Heart left ventricle (tissue), 16 donors: ENCODE measurements around the gene CDCA7. TPM values are rescaled to one million over a fixed set of nuclear protein-coding genes. Genes with fewer than 3 reads are reported as not detected.
"Not testable (repeated sequence)": the region's sequence is repeated elsewhere in the genome, so short reads cannot be mapped to it uniquely, and the experiment has no call there.

Experiments used
- ATAC-seq, 4 donors: fragments of 200-7000 bp; cut with Tn5 transposase; one replicate each; pipeline ENCODE4 v1.9.1; 2020 to 2022; ENCODE audit warnings: moderate library complexity in 4 of 4, mild to moderate bottlenecking in 3 of 4, moderate number of reproducible peaks in 1 of 4
- DNase-seq, 5 donors: peaks; one replicate each; pipeline ENCODE4 v3.0.0-alpha.2; 2020
- H3K27ac ChIP-seq, 12 donors: fragments of 200-600 bp; sonication (generic) in 4 of 12; one replicate each; pipeline versions ENCODE4 v1.5.0 to v1.8.0; 2016 to 2022; ENCODE audit warnings: mild to moderate bottlenecking in 2 of 12
- H3K27me3 ChIP-seq, 9 donors: fragments of 200-600 bp; sonication (generic) in 2 of 9; one replicate each; pipeline versions ENCODE4 v1.5.1 to v1.8.0; 2016 to 2022; ENCODE audit warnings: mild to moderate bottlenecking in 3 of 9
- H3K36me3 ChIP-seq, 9 donors: fragments of 200-600 bp; sonication (generic) in 2 of 9; one replicate each; pipeline versions ENCODE4 v1.5.0 to v1.8.0; 2018 to 2022; ENCODE audit warnings: mild to moderate bottlenecking in 2 of 9
- H3K4me1 ChIP-seq, 12 donors: fragments of 200-600 bp; sonication (generic) in 4 of 12; one replicate each; pipeline versions ENCODE4 v1.5.0 to v1.8.0; 2016 to 2022; ENCODE audit warnings: mild to moderate bottlenecking in 3 of 12
- H3K4me3 ChIP-seq, 12 donors: fragments of 200-600 bp; sonication (generic) in 4 of 12; one replicate each; pipeline versions ENCODE4 v1.5.0 to v1.8.0; 2017 to 2022; ENCODE audit warnings: mild to moderate bottlenecking in 9 of 12, moderate library complexity in 4 of 12
- H3K9me3 ChIP-seq, 12 donors: fragments of 200-600 bp; sonication (generic) in 4 of 12; one replicate each; pipeline versions ENCODE4 v1.5.0 to v1.8.0; 2016 to 2022; ENCODE audit warnings: mild to moderate bottlenecking in 1 of 12
- POLR2A ChIP-seq, 2 donors: fragments of 450-650 bp; IDR thresholded peaks; one replicate each; pipeline ENCODE4 v1.6.1; 2017; ENCODE audit warnings: antibody characterized with exemption in 2 of 2, mild to moderate bottlenecking in 2 of 2, moderate library complexity in 2 of 2
- WGBS, 4 donors: extraction: QIAGEN DNeasy Blood & Tissue Kit in 2 of 4; methylation state at CpG; one replicate each; pipeline versions ENCODE4 v1.1.5 to v1.1.7; 2013 to 2018; 5-methylcytosine and 5-hydroxymethylcytosine counted together
- intact Hi-C, 10 donors: fragments of 100-400 bp; cut with DNase I; formaldehyde crosslinking; loops; one replicate each; pipeline versions ENCODE4 v1.11.1 to v1.14.2; 2022
- polyA plus RNA-seq, 2 donors: library from polyadenylated mRNA; stranded (reverse); fragments of 200-250 nt; gene quantifications; one replicate each; pipeline ENCODE4 v1.2.3, GENCODE V29; 2013
- total RNA-seq, 9 donors: library from RNA; depleted of rRNA in 2 of 9; stranded (reverse); fragments of >200 nt in 2 of 9; fragmentation: NEBNext Ultra II Directional in 3 of 9; extraction: Animal tissue kit (Norgen Biotek cat#: 25700) in 3 of 9; gene quantifications; one replicate each; pipeline versions ENCODE4 v1.1.0 to v1.2.4, GENCODE V29; 2016 to 2023
- TF ChIP-seq, protein P1 (sequence below), 12 donors: fragments of 200-600 bp; sonication (generic) in 4 of 12; IDR thresholded peaks; one replicate each; pipeline versions ENCODE4 v1.5.0 to v1.8.0; 2018 to 2022; ENCODE audit warnings: antibody characterized with exemption in 12 of 12, mild to moderate bottlenecking in 5 of 12
- donor health status: ischemic (EF 13 %, LVEDD 7.1; RV severe dilation, severe dysfunction).
- donor health status: healthy with polysubstance abuse.
- donor health status: DM: no; HTN: yes; CAD: no.
- donor health status: DM: no; HTN: no; CAD: no.
- donor health status: ischemic (EF 25% LVEDD 6.9; RV normal size, moderate dysfunction).
- donor health status: ischemic (EF 25% LVEDD 5.7; RV mildly dilated, moderate dysfunction).
- donor health status: healthy.
- donor health status: DM: yes; HTN: yes; CAD: no.
- donor health status: ischemic (EF 35%, LVEDD 5.7; RV mildly dilated, moderate dysfunction).
- donor health status: nonischemic (EF 11% LVEDD 7.7; RV severe dilation, severe dysfunction).
- donor health status: DM: yes; HTN: yes; CAD: no.
- donor health status: PGD.
- donor health status: ischemic (EF 29% LVEDD 5.4; RV normal size, mild dysfunction).
- donor health status: nonischemic (EF 23%, LVEDD 6.1; RV moderate dilation, normal function).

The CDCA7 gene
- total and polyA plus RNA-seq, 11 donors = 0.12 to 3.7 (median 0.91) TPM

DNA sequence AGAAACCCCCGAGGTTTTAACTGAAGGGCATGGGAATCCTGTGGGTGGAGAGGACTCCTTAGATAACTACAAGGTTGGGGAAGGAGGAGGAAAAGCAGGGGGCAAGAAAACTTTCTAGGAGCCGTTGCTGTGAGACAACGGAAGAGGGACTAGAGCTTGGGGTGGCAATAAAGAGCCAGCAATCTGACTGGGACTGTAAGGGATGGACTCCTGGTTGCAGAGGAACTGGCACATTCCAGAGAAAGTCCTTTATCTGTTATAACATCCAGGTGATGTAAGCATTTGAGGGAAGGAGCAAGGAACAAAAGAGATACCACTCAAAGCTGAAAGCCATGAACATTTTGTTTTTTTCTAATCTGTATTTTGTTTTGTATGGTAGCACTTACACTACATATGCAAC is 16.4 kb downstream of the CDCA7 start:
- H3K27me3 ChIP-seq = no peaks in the 10 kb centered on the region
- ATAC-seq (no peak), DNase-seq (no peak)
- no peak overlapping the region for H3K4me3 ChIP-seq
- intact Hi-C loops = no loop called here
- 72 to 78% (median 73%) methylated on average over 3 of the region's 3 CpGs for WGBS, 4 donors
- peaks cover 0 to 8% (median 0%) of the 10 kb centered on the region in 12 donors for H3K4me1 ChIP-seq
- H3K9me3 ChIP-seq = no peaks in the 10 kb centered on the region
- no peak overlapping the region for H3K27ac ChIP-seq
- TF ChIP-seq, protein P1, sequence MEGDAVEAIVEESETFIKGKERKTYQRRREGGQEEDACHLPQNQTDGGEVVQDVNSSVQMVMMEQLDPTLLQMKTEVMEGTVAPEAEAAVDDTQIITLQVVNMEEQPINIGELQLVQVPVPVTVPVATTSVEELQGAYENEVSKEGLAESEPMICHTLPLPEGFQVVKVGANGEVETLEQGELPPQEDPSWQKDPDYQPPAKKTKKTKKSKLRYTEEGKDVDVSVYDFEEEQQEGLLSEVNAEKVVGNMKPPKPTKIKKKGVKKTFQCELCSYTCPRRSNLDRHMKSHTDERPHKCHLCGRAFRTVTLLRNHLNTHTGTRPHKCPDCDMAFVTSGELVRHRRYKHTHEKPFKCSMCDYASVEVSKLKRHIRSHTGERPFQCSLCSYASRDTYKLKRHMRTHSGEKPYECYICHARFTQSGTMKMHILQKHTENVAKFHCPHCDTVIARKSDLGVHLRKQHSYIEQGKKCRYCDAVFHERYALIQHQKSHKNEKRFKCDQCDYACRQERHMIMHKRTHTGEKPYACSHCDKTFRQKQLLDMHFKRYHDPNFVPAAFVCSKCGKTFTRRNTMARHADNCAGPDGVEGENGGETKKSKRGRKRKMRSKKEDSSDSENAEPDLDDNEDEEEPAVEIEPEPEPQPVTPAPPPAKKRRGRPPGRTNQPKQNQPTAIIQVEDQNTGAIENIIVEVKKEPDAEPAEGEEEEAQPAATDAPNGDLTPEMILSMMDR (IDR thresholded peaks at IDR 0.05) = no peak
- TF ChIP-seq POLR2A (IDR thresholded peaks at IDR 0.05) = no peak
- H3K36me3 ChIP-seq = no peaks in the 10 kb centered on the region

DNA sequence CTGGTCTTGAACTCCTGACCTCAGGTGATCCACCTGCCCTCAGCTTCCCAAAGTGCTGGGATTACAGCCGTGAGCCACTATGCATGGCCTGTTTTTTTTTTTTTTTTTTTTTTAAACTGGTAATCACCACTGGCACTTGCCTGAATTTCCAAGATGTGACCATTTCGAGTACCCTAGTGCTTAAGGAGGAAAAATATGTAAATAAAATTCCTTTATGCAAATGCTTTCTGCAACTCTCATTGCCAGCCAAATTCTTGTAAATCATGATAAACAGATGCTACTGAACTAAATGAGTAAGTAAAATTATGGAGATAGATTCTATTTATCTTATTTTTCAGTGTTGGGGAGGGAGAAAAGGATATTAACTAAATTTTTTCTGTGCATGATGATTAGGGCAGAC is 18.6 kb downstream of the CDCA7 start:
- WGBS, 4 donors = 85 to 96% (median 89%) methylated on average over 2 of the region's 2 CpGs
- no peaks in the 10 kb centered on the region for H3K27me3 ChIP-seq
- no peak overlapping the region for H3K4me3 ChIP-seq
- ATAC-seq (no peak), DNase-seq (no peak)
- H3K9me3 ChIP-seq = no peaks in the 10 kb centered on the region
- TF ChIP-seq, protein P1 (IDR thresholded peaks at IDR 0.05) = no peak
- TF ChIP-seq POLR2A (IDR thresholded peaks at IDR 0.05) = no peak
- no peaks in the 10 kb centered on the region for H3K36me3 ChIP-seq
- H3K27ac ChIP-seq = no peak overlapping the region
- peaks cover 0 to 8% (median 0%) of the 10 kb centered on the region in 12 donors for H3K4me1 ChIP-seq
- intact Hi-C loops = no loop called here

DNA sequence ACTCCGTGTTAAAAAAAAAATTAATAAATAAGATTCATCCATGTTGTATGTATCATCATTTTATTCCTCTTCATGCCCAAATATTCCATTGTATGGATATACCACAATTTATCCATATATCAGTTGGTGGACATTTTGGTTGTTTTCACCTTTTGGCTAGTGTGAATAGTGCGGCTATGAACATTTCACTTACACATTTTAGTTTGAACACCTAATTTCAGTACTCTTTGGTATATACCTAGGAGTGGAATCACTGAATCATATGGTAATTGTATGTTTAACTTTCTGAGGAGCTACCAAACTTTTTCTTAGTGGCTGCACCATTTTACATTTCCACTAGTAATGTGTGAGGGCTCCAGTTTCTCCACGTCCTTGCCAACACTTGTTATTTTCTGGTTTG is 20.0 kb downstream of the CDCA7 start:
- no peaks in the 10 kb centered on the region for H3K27me3 ChIP-seq
- no peak overlapping the region for H3K4me3 ChIP-seq
- H3K27ac ChIP-seq = no peak overlapping the region
- no peak for TF ChIP-seq POLR2A (IDR thresholded peaks at IDR 0.05)
- TF ChIP-seq, protein P1 (IDR thresholded peaks at IDR 0.05) = no peak
- DNase-seq (no peak), ATAC-seq (no peak)
- intact Hi-C loops = no loop called here
- H3K36me3 ChIP-seq = no peaks in the 10 kb centered on the region
- peaks cover 0 to 8% (median 0%) of the 10 kb centered on the region in 12 donors for H3K4me1 ChIP-seq
- WGBS, 4 donors = 93 to 97% (median 95%) methylated on average over 3 of the region's 3 CpGs
- no peaks in the 10 kb centered on the region for H3K9me3 ChIP-seq

DNA sequence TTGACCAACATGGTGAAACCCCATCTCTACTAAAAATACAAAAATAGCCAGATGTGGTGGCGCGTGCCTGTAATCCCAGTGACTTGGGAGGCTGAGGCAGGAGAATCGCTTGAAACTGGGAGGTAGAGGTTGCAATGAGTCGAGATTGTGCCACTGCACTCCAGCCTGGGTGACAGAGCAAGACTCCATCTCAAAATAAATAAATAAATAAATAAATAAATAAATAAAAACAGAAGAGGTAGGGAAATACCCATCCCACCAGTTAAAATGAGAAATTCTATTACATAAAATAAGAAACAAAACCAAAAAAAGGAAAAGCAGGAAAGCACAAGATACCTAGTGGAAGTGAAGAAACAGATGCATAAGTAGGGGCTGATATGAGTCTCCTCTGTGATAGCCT is 30.9 kb downstream of the CDCA7 start:
- H3K36me3 ChIP-seq, H3K4me1 ChIP-seq, H3K9me3 ChIP-seq, H3K27ac ChIP-seq, H3K27me3 ChIP-seq, DNase-seq, H3K4me3 ChIP-seq, ATAC-seq, intact Hi-C loops: not testable (repeated sequence)
- 95 to 99% (median 96%) methylated on average over 4 of the region's 4 CpGs for WGBS, 4 donors

DNA sequence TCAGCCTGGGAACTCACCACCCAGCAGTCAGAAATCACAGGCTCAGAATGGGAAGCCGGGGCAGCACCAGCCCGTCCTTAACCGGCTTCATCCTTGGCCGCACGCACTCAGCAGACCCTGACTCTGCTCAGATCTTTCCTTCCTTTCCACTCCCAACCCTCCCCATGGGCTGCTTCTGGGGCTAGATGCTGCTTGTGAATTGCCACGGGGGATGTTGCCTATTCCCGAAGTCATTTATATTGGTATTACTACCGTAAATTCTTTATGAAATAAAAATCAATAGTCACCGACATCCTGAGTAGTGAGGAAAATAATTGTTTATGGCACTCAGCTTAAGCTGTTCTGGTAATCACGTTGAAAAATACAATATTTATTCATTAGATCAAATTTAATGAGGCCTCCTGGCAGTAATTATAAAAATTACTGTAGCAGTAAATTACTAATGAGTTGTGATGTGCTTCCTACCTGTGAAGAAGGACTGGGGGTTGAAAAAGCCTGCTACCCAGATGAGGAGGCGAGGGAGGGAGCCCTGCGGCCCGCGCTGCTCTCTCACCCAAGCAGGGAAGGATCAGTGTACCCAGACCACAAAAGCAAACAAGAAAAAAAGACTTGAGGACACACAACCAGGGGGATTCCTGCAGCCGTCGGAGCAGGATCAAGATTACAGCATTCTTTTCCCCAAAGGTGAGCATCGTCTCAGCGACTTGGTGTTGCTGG is 31.5 kb downstream of the CDCA7 start:
- WGBS, 4 donors = 79 to 84% (median 81%) methylated on average over 18 of the region's 18 CpGs
- no peak overlapping the region for H3K27ac ChIP-seq
- ATAC-seq = no peak
- H3K27me3 ChIP-seq = peaks cover 0 to 2% (median 0%) of the 10 kb centered on the region in 9 donors
- no peak overlapping the region for H3K4me3 ChIP-seq
- intact Hi-C loops = no loop called here
- no peaks in the 10 kb centered on the region for H3K36me3 ChIP-seq
- H3K4me1 ChIP-seq = no peaks in the 10 kb centered on the region
- DNase-seq = no peak
- H3K9me3 ChIP-seq = peaks cover 0 to 7% (median 0%) of the 10 kb centered on the region in 12 donors
- TF ChIP-seq POLR2A (IDR thresholded peaks at IDR 0.05) = no peak
- TF ChIP-seq, protein P1 (IDR thresholded peaks at IDR 0.05) = no peak
